ENCODE data around the gene PHKA2.

The PHKA2 gene

GRCh38 chrX:18890724-18891547 lies 93.0 kb downstream of the PHKA2 start:
- peak in 3 of 58 donors; percentile 2 to 8 (median 6) for DNase-seq

GRCh38 chrX:18890049-18890381 lies 93.9 kb downstream of the PHKA2 start:
- no peak for DNase-seq

- DNase-seq: no peak
Measured at GRCh38 chrX:18889346-18890048, 94.4 kb downstream of the PHKA2 start.

GRCh38 chrX:18888281-18888680 lies 95.6 kb downstream of the PHKA2 start:
- DNase-seq: no peak

- no peak for DNase-seq
Measured at GRCh38 chrX:18887825-18888212, 96.1 kb downstream of the PHKA2 start.

GRCh38 chrX:18887177-18887824 lies 96.6 kb downstream of the PHKA2 start:
- no peak for DNase-seq

- DNase-seq: peak in 54 of 58 donors; percentile 2 to 76 (median 42)
Measured at GRCh38 chrX:18886344-18887161, 97.4 kb downstream of the PHKA2 start.

- DNase-seq: no peak
Measured at GRCh38 chrX:18886005-18886343, 97.9 kb downstream of the PHKA2 start.

- peak in 1 of 58 donors; percentile 11 for DNase-seq
Measured at GRCh38 chrX:18885328-18886004, 98.4 kb downstream of the PHKA2 start.

- no peak for DNase-seq
Measured at GRCh38 chrX:18884916-18885315, 99.0 kb downstream of the PHKA2 start.

GRCh38 chrX:18883961-18884765 lies 99.8 kb downstream of the PHKA2 start:
- no peak for DNase-seq

GRCh38 chrX:18883234-18883960 lies 100.5 kb downstream of the PHKA2 start:
- DNase-seq: no peak

GRCh38 chrX:18879144-18879543 lies 104.8 kb downstream of the PHKA2 start:
- no peak for DNase-seq

GRCh38 chrX:18877469-18877868 lies 106.4 kb downstream of the PHKA2 start:
- no peak for DNase-seq

GRCh38 chrX:18875256-18875878 lies 108.5 kb downstream of the PHKA2 start:
- no peak for DNase-seq

- DNase-seq: no peak
Measured at GRCh38 chrX:18874560-18875255, 109.2 kb downstream of the PHKA2 start.

- no peak for DNase-seq
Measured at GRCh38 chrX:18873836-18874235, 110.1 kb downstream of the PHKA2 start.

- peak in 22 of 58 donors; percentile 2 to 55 (median 18) for DNase-seq
Measured at GRCh38 chrX:18873189-18873791, 110.6 kb downstream of the PHKA2 start.

All from anterior cingulate cortex (tissue), 58 donors.